ENCODE measurements around the gene PNKD.

GRCh38 chr2:218329027-218329825 lies 58.9 kb downstream of the PNKD start:
- TF ChIP-seq ZBTB43 (CRISPR knock-in tag; IDR thresholded peaks at IDR 0.05) (no peak), CBFB (CRISPR knock-in tag; IDR thresholded peaks at IDR 0.05; ENCODE audit: low read depth) (no peak), HMGXB4 (CRISPR knock-in tag; IDR thresholded peaks at IDR 0.05) (no peak), TEAD1 (CRISPR knock-in tag; IDR thresholded peaks at IDR 0.05) (no peak), KAT7 (CRISPR knock-in tag; IDR thresholded peaks at IDR 0.05; ENCODE audit: borderline replicate concordance) (no peak)
- TF ChIP-seq, protein P1, sequence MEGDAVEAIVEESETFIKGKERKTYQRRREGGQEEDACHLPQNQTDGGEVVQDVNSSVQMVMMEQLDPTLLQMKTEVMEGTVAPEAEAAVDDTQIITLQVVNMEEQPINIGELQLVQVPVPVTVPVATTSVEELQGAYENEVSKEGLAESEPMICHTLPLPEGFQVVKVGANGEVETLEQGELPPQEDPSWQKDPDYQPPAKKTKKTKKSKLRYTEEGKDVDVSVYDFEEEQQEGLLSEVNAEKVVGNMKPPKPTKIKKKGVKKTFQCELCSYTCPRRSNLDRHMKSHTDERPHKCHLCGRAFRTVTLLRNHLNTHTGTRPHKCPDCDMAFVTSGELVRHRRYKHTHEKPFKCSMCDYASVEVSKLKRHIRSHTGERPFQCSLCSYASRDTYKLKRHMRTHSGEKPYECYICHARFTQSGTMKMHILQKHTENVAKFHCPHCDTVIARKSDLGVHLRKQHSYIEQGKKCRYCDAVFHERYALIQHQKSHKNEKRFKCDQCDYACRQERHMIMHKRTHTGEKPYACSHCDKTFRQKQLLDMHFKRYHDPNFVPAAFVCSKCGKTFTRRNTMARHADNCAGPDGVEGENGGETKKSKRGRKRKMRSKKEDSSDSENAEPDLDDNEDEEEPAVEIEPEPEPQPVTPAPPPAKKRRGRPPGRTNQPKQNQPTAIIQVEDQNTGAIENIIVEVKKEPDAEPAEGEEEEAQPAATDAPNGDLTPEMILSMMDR (IDR thresholded peaks at IDR 0.05): no peak

Measured in WTC11 (cell line).